Activated CD4-positive, alpha-beta T cell treated with anti-CD3 and anti-CD28 coated beads, Interleukin-2, amount 50 U/mL, for 4 hours (primary cell): ENCODE measurements around the gene HMCES.

Source experiments
- DNase-seq, 2 experiments: peaks; one replicate each; pipeline ENCODE4 v3.0.0-alpha.2; 2020

The HMCES gene

DNA sequence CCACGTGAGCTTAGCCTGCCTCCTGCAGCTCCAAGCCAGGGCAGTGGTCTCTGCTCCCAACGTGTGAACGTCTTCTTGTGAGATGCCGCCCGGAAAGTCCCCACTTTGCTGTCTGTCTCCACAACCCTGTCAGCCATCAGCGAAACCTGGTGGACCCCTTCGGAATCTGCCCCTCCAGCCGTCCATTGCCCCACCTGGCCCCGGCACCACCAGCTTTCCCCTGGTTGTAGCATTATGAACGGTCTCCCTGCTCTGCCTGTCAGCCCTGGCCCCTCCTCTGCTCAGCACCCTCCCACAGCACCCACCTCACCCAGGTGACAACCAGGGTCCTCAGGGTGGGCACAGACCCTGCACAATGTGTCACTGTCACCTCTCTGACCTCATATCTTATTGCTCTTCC, 71.1 kb downstream of the HMCES start:
- DNase-seq, result no peak

DNA sequence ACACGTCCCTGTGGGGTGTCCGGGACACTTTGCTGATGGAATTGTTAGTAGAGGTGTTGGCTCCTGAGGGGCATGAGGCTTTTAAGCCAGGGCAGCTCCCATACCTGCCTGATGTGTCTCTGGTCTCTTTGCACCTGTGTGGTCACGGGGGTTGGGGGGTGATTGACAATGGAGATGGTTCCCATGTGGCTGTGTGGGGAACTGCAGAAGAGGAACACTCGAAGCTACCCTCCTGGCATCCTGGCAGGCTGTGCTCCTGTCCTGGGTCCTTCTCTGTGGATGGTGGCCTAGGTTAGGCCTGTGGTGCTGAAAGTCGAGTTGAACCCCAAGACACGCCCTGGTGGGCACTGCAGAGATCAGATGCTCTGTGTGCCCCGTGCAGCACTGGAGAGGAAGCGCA, 73.4 kb downstream of the HMCES start:
- DNase-seq, result no peak

DNA sequence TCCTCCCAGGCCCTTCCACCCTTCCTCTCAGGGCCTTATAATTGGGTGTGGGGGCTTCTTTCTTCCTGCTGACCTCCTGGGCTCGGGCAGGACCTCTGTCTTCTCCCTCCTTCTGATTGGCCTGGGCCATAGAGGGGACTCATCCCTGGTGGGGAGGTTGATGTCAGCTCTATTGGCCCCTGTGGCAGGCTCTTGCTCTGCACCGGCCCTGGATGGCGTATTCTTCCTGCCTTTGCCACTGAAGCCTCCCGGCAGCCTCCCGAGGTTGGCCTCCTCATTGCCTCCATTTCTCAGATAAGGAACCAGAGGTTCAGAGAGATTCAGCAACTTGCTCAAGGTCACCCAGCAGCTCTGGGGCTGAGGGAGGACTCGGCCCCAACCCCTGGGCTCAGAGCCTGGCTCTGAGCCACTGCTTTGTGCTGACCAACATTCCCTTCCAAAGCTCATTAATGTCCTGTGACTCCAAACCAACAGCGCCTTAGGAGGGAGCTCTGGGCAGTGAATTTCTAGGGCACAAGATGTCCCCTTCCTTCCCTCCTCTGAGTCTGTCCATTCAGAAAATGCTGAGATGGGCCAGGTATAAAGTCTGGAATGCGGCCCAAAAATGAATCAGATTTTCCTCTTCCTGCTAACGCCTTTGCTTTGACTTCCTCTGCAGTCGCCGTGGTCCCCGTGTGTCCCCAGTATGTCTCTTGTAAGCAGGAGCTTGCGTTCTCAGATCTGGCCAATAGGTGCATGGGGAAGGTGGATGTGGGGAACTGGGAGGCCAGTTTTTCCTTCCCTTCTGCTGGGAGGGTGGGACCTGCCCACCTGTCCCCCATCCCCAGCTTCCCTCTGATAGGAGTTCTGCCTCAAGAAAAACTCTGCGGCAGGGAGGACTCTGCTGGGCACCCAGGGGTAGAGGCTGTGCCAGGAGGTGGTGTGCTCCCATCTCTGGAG, 74.2 kb downstream of the HMCES start:
- DNase-seq, result no peak

GRCh38 chr3:129353589-129353941, 74.9 kb downstream of the HMCES start:
- no peak for DNase-seq
